ENCODE measurements around the gene PHF2.

PHF2 gene

DNA sequence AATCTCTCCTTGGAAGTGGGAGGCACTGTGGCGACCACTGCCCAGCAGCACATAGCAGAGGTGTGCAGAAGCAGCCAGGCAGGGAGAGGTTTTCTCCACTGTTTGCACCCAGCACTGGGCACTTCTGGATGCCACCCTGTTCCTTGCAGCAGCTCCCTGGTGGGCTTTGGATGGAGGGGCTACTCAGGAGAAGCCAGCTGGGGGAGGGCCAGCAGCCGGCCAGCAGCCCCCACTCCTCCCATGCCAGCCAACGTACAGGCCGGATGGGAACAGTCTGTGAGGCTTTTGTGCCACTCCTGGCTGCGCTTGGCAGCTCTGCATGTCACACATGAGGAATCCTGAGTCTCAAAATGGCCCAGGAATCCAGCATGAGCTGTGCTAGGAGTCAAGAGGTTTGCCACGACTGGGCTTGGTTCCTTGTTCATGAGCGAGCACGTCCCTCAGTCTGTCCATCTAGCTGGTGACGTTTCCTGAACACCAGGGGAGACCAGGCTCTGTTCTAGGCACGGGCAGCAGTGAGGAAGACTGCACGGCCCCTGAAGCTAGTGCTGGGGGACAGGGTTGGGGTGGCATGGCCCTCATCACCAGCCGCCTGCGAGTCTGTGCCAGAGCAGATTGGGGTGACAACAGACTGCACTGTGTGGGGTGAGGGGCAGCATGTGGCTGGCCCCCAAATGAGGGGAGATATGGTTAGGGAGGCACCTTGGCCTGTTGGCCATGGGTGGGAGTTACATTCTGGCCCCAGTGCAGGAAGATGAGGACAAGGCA is 10.1 kb downstream of the PHF2 start:
- no peak for DNase-seq (ENCODE audit: low spot score)
- FAIRE-seq: no peak

DNA sequence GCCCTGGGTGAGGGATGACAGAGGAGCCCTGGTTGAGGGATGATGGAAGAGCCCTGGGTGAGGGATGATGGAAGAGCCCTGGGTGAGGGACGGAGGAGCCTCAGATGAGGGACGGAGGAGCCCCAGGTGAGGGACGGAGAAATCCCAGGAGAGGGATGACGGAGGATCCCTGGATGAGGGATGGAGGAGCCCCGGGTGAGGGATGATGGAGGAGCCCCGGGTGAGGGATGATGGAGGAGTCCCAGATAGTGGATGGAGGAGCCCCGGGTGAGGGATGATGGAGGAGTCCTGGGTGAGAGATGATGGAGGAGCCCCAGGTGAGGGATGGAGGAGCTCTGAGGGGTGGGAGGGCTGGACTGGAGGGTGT is 10.9 kb downstream of the PHF2 start:
- DNase-seq (ENCODE audit: low spot score) (no peak), FAIRE-seq (no peak)

DNA sequence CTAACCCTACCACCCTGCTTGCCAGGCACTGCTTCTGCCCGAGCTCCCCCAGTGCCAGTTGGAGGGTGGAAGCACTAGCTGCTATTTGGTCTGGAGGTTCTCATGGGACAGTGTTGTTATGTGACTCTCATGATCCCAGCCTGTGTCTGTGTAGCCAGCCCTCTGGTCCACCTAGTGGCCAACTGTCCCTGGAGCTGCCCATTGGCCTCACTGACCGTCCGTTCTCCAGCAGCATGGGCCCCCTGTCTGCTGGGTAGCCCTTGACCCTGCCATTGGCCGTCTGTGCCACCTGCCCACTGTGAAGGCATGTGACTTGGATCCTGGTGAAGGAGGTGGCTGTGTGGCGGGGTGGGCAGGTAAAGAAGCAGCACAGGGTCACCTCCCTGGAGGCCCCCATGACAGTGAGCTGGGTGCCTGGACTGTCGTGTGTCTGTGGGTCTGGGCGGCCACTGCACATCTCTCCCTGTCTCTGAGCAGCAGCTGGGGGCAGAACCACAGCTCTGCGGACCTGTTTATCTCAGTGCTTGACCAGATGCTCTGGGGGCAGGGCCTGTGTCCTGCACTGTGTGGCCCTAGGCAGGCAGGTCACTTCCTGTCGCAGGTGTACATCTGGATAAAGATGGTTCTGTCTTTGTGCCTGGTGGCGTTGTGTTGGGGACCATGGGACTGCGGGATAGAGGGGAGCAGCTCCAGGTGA is 11.4 kb downstream of the PHF2 start:
- no peak for DNase-seq (ENCODE audit: low spot score)
- FAIRE-seq: no peak

DNA sequence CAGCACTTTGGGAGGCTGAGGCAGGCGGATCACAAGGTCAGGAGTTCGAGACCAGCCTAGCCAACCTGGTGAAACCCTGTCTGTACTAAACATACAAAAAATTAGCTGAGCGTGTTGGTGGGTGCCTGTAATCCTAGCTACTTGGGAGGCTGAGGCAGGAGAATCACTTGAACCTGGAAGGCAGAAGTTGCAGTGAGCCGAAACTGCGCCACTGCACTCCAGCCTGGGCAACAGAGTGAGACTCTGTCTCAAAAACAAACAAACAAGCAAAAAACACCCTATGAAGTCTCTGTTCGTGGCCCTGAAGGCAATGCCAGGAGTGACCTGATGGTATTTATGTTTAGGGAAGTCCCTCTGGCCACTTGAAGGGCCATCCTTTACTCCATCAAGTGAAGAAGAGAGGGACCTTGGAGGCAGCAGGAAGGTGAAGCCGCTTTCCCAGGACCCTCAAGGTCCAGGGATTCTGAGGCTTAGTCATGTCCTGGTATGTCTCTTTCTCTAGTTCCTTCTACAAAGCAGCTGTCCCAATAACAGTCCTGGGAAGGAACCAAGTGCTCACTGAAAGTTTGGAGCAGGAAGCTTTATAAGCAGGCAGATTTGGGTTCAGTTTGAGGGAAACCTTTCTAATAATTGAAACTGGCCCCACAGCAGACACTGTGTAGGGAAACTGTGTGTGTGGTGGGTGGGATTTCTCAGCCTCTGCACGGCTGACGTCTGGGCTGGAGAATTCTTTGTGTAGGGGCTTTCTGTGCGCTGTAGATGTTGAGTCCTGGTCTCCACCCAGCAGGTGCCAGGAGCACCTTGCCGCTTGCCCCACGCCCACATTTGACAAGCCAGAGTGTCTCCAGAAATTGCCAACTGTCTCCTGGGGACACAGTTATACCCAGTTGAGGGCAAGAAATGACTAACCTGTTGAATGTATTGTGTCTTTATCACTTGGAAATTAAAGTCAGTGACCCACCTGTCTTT is 12.5 kb downstream of the PHF2 start:
- DNase-seq (ENCODE audit: low spot score) (no peak), FAIRE-seq (no peak)

DNA sequence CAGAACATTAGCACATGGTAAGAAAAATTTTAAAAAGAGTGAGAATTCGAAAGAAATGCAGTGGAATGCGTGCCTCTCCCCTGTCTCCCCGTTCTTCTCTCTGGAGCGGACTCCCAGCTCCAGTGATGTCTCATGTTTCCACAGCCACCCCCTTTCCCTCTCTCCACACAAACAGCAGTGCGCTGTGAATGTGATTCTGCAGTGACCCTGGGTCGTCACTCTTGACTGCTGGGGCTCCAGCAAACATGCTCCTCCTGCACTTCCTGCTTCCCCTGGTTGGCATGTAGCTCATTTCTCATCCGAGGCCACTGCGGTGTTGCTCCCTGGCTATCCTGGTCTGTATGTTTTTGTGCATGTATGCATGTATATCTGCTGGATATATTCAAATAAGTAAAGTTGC is 13.3 kb downstream of the PHF2 start:
- FAIRE-seq: no peak
- DNase-seq (ENCODE audit: low spot score): no peak

- DNase-seq (ENCODE audit: low spot score) (no peak), FAIRE-seq (no peak)
Observed at GRCh38 chr9:93590609-93591234, 14.3 kb downstream of the PHF2 start.

DNA sequence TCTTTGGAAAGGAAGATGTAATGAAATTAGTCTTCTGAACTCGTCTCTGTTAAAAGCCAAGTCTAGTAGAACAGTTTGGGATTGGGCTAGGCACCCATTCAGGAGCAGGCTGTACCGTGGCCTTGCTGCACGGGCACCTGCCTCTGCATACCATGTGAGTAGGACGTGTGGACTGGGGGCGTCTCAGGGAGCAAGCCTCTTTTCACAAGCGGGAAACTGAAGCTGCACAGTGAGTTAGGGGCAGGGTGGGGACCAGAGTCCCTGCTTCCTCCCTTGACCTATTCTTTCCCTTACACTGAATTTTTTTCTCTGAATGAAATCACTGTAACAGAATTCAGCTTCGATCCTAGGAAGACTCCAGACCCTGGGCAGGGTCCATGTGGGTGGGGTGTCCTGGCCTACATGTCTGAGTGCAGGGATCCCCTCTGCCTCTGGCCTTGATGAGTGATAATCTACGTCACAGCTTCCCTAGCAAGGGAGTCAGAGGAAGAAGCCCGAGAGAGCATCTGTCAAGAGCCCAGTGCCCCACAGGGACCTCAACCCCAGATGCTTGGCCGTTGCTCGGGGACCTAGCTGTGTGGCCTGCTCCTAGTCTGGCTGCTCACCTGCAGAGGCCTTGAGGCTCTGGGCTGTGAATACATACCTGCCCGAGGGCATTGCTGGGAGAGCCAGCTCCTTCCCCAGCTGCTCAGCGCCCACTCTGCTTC is 15.1 kb downstream of the PHF2 start:
- DNase-seq (ENCODE audit: low spot score) (no peak), FAIRE-seq (no peak)

GRCh38 chr9:93592008-93592642 is 15.7 kb downstream of the PHF2 start:
- DNase-seq (ENCODE audit: low spot score) (no peak), FAIRE-seq (no peak)

DNA sequence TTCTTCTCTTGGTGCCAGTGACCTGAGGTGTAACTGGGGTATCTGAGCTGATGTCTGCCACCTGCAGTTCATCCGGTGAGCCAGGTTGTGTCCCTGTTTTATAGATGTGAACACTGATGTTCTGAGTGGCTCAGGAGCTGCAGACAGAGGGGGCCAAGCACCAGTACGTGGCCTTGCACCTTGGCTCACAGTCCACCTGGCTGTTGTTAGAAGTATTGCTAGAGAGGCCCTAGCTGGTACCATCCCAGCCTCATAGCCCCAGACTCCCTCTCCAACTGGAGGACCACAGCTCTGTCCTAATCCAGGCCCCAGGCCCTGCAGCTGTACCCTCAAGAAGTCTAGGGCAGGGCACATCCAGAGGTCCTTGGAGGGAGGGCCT is 16.2 kb downstream of the PHF2 start:
- no peak for FAIRE-seq

DNA sequence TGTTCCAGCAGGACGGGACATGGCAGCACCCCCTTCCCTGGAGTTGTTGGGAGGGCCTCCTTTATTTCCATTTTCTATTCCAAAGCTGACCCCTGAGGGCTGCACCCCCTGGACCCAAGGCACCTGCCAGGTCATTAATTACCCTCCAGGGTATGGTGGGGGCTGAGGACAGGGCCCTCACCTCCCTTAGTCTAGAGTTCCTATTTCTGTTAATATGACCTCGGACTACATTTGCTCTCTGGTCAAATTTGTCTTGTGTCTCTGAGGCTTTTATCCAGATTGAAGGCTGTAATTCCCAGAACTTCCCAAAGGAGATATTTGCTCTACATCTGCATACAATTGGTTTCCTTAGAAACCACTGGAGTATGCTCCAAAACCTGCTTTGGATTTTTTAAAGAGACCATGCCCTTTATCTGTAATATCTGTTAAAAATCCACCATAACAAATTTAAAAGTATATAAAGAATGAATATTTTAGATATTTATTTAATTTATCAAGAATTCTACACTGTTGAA is 16.8 kb downstream of the PHF2 start:
- FAIRE-seq: no peak
- no peak for DNase-seq (ENCODE audit: low spot score)

More for the DNA sequence above, 16.2 kb downstream of the PHF2 start:
- no peak for DNase-seq (ENCODE audit: low spot score)

- FAIRE-seq: no peak
- no peak for DNase-seq (ENCODE audit: low spot score)
Observed at GRCh38 chr9:93594041-93594756, 17.8 kb downstream of the PHF2 start.

GRCh38 chr9:93595461-93595860 is 19.1 kb downstream of the PHF2 start:
- FAIRE-seq: no peak
- no peak for DNase-seq (ENCODE audit: low spot score)

- FAIRE-seq (no peak), DNase-seq (ENCODE audit: low spot score) (no peak)
Observed at GRCh38 chr9:93595861-93596365, 19.5 kb downstream of the PHF2 start.

DNA sequence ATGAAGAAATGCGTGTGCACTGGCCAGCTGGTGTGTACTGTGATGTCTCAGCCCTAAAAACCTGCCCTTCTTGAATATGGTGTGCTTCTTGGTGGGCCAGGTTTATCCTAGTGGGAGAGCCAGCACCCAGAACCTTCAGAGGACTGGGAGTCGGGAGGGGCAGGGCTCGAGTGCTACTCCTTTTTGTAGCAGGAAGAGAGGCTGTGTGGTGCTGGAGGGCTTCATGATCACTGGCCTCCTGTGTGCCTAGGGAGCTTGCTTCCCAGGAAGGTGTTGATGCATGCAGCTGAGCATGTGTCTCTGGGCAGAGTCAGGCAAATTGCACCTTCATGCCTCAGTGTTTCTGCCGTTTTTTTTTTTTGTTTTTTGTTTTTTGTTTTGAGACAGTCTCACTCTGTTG is 20.0 kb downstream of the PHF2 start:
- DNase-seq (ENCODE audit: low spot score) (no peak), FAIRE-seq (no peak)

- no peak for FAIRE-seq
- no peak for DNase-seq (ENCODE audit: low spot score)
Observed at GRCh38 chr9:93597142-93597706, 20.8 kb downstream of the PHF2 start.

- FAIRE-seq (no peak), DNase-seq (ENCODE audit: low spot score) (no peak)
Observed at GRCh38 chr9:93597871-93598646, 21.7 kb downstream of the PHF2 start.

- DNase-seq (ENCODE audit: low spot score) (no peak), FAIRE-seq (no peak)
Observed at GRCh38 chr9:93598647-93599241, 22.4 kb downstream of the PHF2 start.

All from urothelium cell line (cell line).